Fibroblast of the aortic adventitia (primary cell): Measurements from ENCODE around the gene LMBR1. TPM values are rescaled to one million over a fixed set of nuclear protein-coding genes. Genes with fewer than 3 reads are reported as not detected.

Source experiments
- DNase-seq: peaks from one replicate; pipeline ENCODE4 v3.0.0-alpha.2; 2010; ENCODE audit warnings: low read depth
- H3K4me3 ChIP-seq: 2 replicates; pipeline ENCODE4 v1.5.1; 2011; ENCODE audit warnings: low read depth, mild to moderate bottlenecking, control low read depth, low read length, moderate library complexity
- CTCF ChIP-seq: IDR thresholded peaks from 2 replicates; pipeline ENCODE4 v1.5.1; 2011; ENCODE audit warnings: mild to moderate bottlenecking, low read length, control low read depth, inconsistent platforms; ENCODE audit not compliant: insufficient read depth
- total RNA-seq: library from RNA; depleted of rRNA; stranded (reverse); fragments of >200 nt; gene quantifications from 2 replicates; pipeline ENCODE4 v1.2.3, GENCODE V29; 2012; ENCODE audit warnings: low replicate concordance

LMBR1 gene
- total RNA-seq, 1 donor, result 45.3 TPM

- DNase-seq, result no peak
- no peak for TF ChIP-seq CTCF
- H3K4me3 ChIP-seq, result no peak overlapping the region
These were observed 199.4 kb downstream of the LMBR1 start for GRCh38 chr7:156693627-156694026.

GRCh38 chr7:156692849-156693248, 200.1 kb downstream of the LMBR1 start:
- DNase-seq, result no peak
- no peak overlapping the region for H3K4me3 ChIP-seq
- TF ChIP-seq CTCF, result no peak

- DNase-seq, result no peak
- no peak for TF ChIP-seq CTCF
- H3K4me3 ChIP-seq, result no peak overlapping the region
These were observed 201.2 kb downstream of the LMBR1 start for GRCh38 chr7:156691764-156692163.

- no peak for DNase-seq
- H3K4me3 ChIP-seq, result no peak overlapping the region
- TF ChIP-seq CTCF, result no peak
These were observed 208.3 kb downstream of the LMBR1 start for GRCh38 chr7:156684661-156685060.

- no peak overlapping the region for H3K4me3 ChIP-seq
- DNase-seq, result no peak
- no peak for TF ChIP-seq CTCF
These were observed 208.7 kb downstream of the LMBR1 start for GRCh38 chr7:156684251-156684650.

- no peak for TF ChIP-seq CTCF
- H3K4me3 ChIP-seq, result no peak overlapping the region
- DNase-seq, result no peak
These were observed 210.1 kb downstream of the LMBR1 start for GRCh38 chr7:156682928-156683327.

- H3K4me3 ChIP-seq, result no peak overlapping the region
- no peak for DNase-seq
- TF ChIP-seq CTCF, result no peak
These were observed 212.7 kb downstream of the LMBR1 start for GRCh38 chr7:156680281-156680680.
